K562 (cell line): ENCODE results near the gene NTN3. TPM values are rescaled to one million over a fixed set of nuclear protein-coding genes. Genes with fewer than 3 reads are reported as not detected.
A peak's percentile ranks its signal among the peaks of the same experiment; 100 is the strongest.
"Not testable (repeated sequence)": the region's sequence is repeated elsewhere in the genome, so short reads cannot be mapped to it uniquely, and the experiment has no call there.

ENCODE experiments used
- ATAC-seq: fragments of 200-7000 bp; cut with Tn5 transposase; 3 replicates; pipeline ENCODE4 v1.9.1; 2020; ENCODE audit warnings: moderate library complexity
- BruUV-seq: library from RNA; stranded (reverse); fragments of 400-500 nt; replicated peaks from 2 replicates; lab custom pipeline; 2021; lab: Mats Ljungman, UMichigan
- CTCF ChIA-PET: fragments of 300-600 bp; formaldehyde crosslinking; extraction: SDS; loops from one replicate; lab custom pipeline; 2021; ENCODE audit warnings: low intra/inter-chr PET ratio; lab: Yijun Ruan, JAX
- POLR2A ChIA-PET: fragments of 300-600, 350-650 bp; sonication (Branson Sonifier 250); formaldehyde crosslinking; extraction: SDS; loops from one replicate; lab custom pipeline; 2021; ENCODE audit warnings: antibody characterized with exemption, inconsistent platforms; lab: Yijun Ruan, JAX
- DNase-seq, 4 experiments: peaks; one replicate each; pipeline versions ENCODE4 v3.0.0 to v3.0.0-alpha.2; 2011 to 2018; ENCODE audit warnings: low spot score in 3 of 4, mixed read lengths in 3 of 4; ENCODE audit errors: extremely low read depth in 1 of 4
- FAIRE-seq: peaks from 2 replicates; lab custom pipeline; 2011; peaks lifted over from hg19 to GRCh38; lab: Jason Lieb, UNC
- H2AFZ ChIP-seq: 2 replicates; pipeline ENCODE4 v1.6.0; 2011; ENCODE audit warnings: low read depth, low read length, control low read depth, inconsistent platforms
- H3K27ac ChIP-seq: fragments of 200-600 bp; 3 replicates; pipeline ENCODE4 v1.8.0; 2011; ENCODE audit warnings: low read depth, mild to moderate bottlenecking, control low read depth, inconsistent platforms, low read length, moderate library complexity, mixed read lengths; ENCODE audit errors: extremely low read depth
- H3K27me3 ChIP-seq, 2 experiments: fragments of 300-600 bp in 1 of 2; 2 replicates in 1 of 2; 3 replicates in 1 of 2; pipeline versions ENCODE4 v1.6.0 to v1.8.0; 2011; ENCODE audit warnings: inconsistent platforms in 2 of 2, low read length in 2 of 2, mild to moderate bottlenecking in 1 of 2, mixed read lengths in 1 of 2, moderate library complexity in 1 of 2; ENCODE audit not compliant: control insufficient read depth in 2 of 2, insufficient read depth in 2 of 2
- H3K36me3 ChIP-seq: fragments of 300-600 bp; 3 replicates; pipeline ENCODE4 v1.8.0; 2011; ENCODE audit warnings: mild to moderate bottlenecking, low read length, inconsistent platforms; ENCODE audit not compliant: control insufficient read depth, insufficient read depth
- H3K4me1 ChIP-seq, 2 experiments: fragments of 200-600 bp in 1 of 2; replicated peaks in 1 of 2; 2 replicates in 1 of 2; 3 replicates in 1 of 2; pipeline versions ENCODE4 v1.5.1 to v1.8.0; 2011; ENCODE audit warnings: inconsistent platforms in 2 of 2, low read length in 2 of 2, mild to moderate bottlenecking in 1 of 2, mixed read lengths in 1 of 2, moderate library complexity in 1 of 2; ENCODE audit not compliant: control insufficient read depth in 2 of 2, insufficient read depth in 2 of 2
- H3K4me2 ChIP-seq: 2 replicates; pipeline ENCODE4 v1.6.1; 2011; ENCODE audit warnings: low read length, control low read depth, inconsistent platforms, mixed read lengths; ENCODE audit not compliant: insufficient read depth
- H3K4me3 ChIP-seq: fragments of 200-600 bp; sonication (generic), shearing (Covaris generic); 2 replicates; pipeline ENCODE4 v1.5.1; 2016; ENCODE audit warnings: control low read depth, inconsistent platforms
- H3K79me2 ChIP-seq: fragments of 200-600 bp; 3 replicates; pipeline ENCODE4 v1.8.0; 2011; ENCODE audit warnings: low read length, inconsistent platforms; ENCODE audit not compliant: control insufficient read depth, insufficient read depth
- H3K9ac ChIP-seq, 2 experiments: 2 replicates each; pipeline versions ENCODE4 v1.6.0 to v1.6.1; 2011; ENCODE audit warnings: low read depth in 2 of 2, low read length in 2 of 2, control low read depth in 1 of 2, inconsistent platforms in 1 of 2, mild to moderate bottlenecking in 1 of 2, mixed read lengths in 1 of 2; ENCODE audit not compliant: insufficient read depth in 1 of 2
- H3K9me1 ChIP-seq: one replicate; pipeline ENCODE4 v1.6.0; 2011; ENCODE audit warnings: inconsistent platforms, mild to moderate bottlenecking, low read length, moderate library complexity; ENCODE audit not compliant: control insufficient read depth, insufficient read depth
- H3K9me3 ChIP-seq: replicated peaks from 2 replicates; pipeline ENCODE4 v1.5.1; 2011; ENCODE audit warnings: low read depth, low read length, inconsistent platforms; ENCODE audit not compliant: control insufficient read depth, insufficient read depth
- H4K20me1 ChIP-seq: replicated peaks from 2 replicates; pipeline ENCODE4 v1.6.1; 2011; ENCODE audit warnings: low read length, inconsistent platforms, mixed read lengths; ENCODE audit not compliant: control insufficient read depth, insufficient read depth
- IRF9 ChIP-seq: fragments of 450-650 bp; IDR thresholded peaks from 2 replicates; pipeline ENCODE4 v1.6.1; 2016; ENCODE audit warnings: missing biosample characterization, missing genetic modification characterization
- ZNF121 ChIP-seq: sonication (generic); formaldehyde crosslinking; conservative IDR thresholded peaks from 2 replicates; pipeline ENCODE4 v1.8.0; 2022; ENCODE audit warnings: missing genetic modification reagents
- WGBS: fragments of 100-300 bp; shearing (Covaris generic); methylation state at CpG from one replicate; pipeline ENCODE4 v1.1.6; 2016; ENCODE audit warnings: low coverage, mixed read lengths; ENCODE audit not compliant: insufficient coverage; ENCODE audit errors: missing lambda C conversion rate; 5-methylcytosine and 5-hydroxymethylcytosine counted together
- in situ Hi-C: fragments of 300-500 bp; cut with MboI; formaldehyde crosslinking; loops from 4 replicates; pipeline ENCODE4 v1.15.0; 2018; ENCODE audit warnings: inconsistent platforms, mixed read lengths
- intact Hi-C: fragments of 100-400 bp; cut with micrococcal nuclease; formaldehyde crosslinking; loops from 2 replicates; pipeline ENCODE4 v1.14.2; 2022
- polyA plus RNA-seq, 8 experiments: library from polyadenylated mRNA; depleted of rRNA in 4 of 8; stranded (reverse) in 5 of 8; unstranded in 3 of 8; fragments of >200 nt; fragmentation: Nextera tagmentation in 2 of 8; fragmentation: Illumina TruSeq in 1 of 8; extraction: Ambion mirVana in 2 of 8; extraction: Trizol in 1 of 8; gene quantifications; 2 replicates each; pipeline versions ENCODE4 v1.2.1 to v1.2.3, GENCODE V29; 2011 to 2014; ENCODE audit warnings: inconsistent platforms in 1 of 8, missing spikeins in 1 of 8
- total RNA-seq, 7 experiments: library from RNA; depleted of rRNA in 6 of 7; stranded (reverse); fragments of >200 nt in 6 of 7; fragmentation: Illumina TruSeq in 2 of 7; extraction: Trizol in 2 of 7; gene quantifications; 2 replicates each; pipeline versions ENCODE4 v1.2.1 to v1.2.3, GENCODE V29; 2011 to 2021; ENCODE audit warnings: low replicate concordance in 1 of 7
- TF ChIP-seq, protein P1 (sequence below): sonication (generic); formaldehyde crosslinking; IDR thresholded peaks from 2 replicates; pipeline ENCODE4 v1.8.0; 2022; ENCODE audit warnings: mild to moderate bottlenecking, missing genetic modification reagents

The NTN3 gene
- total and polyA plus RNA-seq, 9 of the 15 experiments (the other 6 are each of a cell fraction or from before 2014, with no cell fraction given): not detected

- H2AFZ ChIP-seq, ATAC-seq, H3K4me3 ChIP-seq, intact Hi-C loops, H3K9me1 ChIP-seq, H4K20me1 ChIP-seq, DNase-seq, H3K9me3 ChIP-seq, FAIRE-seq, CTCF ChIA-PET, in situ Hi-C loops, H3K27ac ChIP-seq, H3K27me3 ChIP-seq, H3K4me2 ChIP-seq, BruUV-seq: not testable (repeated sequence)
- peaks cover 67 to 95% of the 10 kb centered on the region in 2 experiments for H3K4me1 ChIP-seq
- H3K36me3 ChIP-seq: peaks cover 25% of the 10 kb centered on the region; the same call in 2 of the 3 replicates
- POLR2A ChIA-PET: interaction anchor here (1.0 to 2.2 kb wide), 3 partner anchors 9 to 21 kb away, joined by 3 to 8 read pairs (median 4); no protein-coding TSS in a partner anchor
- peak overlapping the region in 1 of 2 experiments; percentile 81; a peak in 1 of 4 replicates for H3K9ac ChIP-seq
- peaks cover 95% of the 10 kb centered on the region for H3K79me2 ChIP-seq
- TF ChIP-seq IRF9 (tag) (0 out of 2 replicates have a peak, but pooled peaks have one; percentile 4), ZNF121 (CRISPR knock-in tag) (peak; percentile 67)
- TF ChIP-seq, protein P1, sequence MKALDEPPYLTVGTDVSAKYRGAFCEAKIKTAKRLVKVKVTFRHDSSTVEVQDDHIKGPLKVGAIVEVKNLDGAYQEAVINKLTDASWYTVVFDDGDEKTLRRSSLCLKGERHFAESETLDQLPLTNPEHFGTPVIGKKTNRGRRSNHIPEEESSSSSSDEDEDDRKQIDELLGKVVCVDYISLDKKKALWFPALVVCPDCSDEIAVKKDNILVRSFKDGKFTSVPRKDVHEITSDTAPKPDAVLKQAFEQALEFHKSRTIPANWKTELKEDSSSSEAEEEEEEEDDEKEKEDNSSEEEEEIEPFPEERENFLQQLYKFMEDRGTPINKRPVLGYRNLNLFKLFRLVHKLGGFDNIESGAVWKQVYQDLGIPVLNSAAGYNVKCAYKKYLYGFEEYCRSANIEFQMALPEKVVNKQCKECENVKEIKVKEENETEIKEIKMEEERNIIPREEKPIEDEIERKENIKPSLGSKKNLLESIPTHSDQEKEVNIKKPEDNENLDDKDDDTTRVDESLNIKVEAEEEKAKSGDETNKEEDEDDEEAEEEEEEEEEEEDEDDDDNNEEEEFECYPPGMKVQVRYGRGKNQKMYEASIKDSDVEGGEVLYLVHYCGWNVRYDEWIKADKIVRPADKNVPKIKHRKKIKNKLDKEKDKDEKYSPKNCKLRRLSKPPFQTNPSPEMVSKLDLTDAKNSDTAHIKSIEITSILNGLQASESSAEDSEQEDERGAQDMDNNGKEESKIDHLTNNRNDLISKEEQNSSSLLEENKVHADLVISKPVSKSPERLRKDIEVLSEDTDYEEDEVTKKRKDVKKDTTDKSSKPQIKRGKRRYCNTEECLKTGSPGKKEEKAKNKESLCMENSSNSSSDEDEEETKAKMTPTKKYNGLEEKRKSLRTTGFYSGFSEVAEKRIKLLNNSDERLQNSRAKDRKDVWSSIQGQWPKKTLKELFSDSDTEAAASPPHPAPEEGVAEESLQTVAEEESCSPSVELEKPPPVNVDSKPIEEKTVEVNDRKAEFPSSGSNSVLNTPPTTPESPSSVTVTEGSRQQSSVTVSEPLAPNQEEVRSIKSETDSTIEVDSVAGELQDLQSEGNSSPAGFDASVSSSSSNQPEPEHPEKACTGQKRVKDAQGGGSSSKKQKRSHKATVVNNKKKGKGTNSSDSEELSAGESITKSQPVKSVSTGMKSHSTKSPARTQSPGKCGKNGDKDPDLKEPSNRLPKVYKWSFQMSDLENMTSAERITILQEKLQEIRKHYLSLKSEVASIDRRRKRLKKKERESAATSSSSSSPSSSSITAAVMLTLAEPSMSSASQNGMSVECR (CRISPR knock-in tag): peak; percentile 10; the same call in 1 of the 2 replicates
- WGBS: 72% methylated on average over 9 of the region's 10 CpGs
These were observed 8.9 kb downstream of the NTN3 start for GRCh38 chr16:2479996-2480395.
